ENCODE results near the gene RAD23A.
"Not testable (repeated sequence)": the region's sequence is repeated elsewhere in the genome, so short reads cannot be mapped to it uniquely, and the experiment has no call there.

RAD23A gene

DNA sequence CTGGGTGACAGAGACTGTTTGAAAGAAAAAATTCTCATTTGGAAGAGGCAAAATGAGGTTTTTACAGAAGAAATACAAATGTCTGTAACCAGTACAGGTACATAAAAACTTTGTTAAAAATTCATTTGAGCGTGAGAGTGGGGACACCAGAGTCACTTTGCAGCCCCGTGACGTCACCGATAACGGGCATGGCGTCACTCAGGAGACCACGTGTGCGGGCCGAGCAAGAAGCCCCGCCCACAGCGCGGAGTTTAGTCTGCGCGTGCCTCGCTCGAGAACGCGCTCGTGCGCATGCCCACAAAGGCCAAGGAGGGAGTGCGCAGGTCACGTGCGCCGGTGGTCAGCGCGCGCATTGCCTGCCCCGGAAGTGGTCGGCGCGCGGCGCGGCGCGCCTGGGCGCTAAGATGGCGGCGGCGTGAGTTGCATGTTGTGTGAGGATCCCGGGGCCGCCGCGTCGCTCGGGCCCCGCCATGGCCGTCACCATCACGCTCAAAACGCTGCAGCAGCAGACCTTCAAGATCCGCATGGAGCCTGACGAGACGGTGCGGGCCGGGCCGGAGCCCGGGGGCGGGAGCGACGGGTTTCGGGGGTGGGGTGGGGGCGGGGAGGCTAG, at the start of gene RAD23A:
TSS of gene RAD23A (plus strand) at position 384 of the 613 bp plus-strand sequence. CDS start at position 471, 87 bp downstream.
- peak; percentile 96 for DNase-seq (ENCODE audit: low read depth)

DNA sequence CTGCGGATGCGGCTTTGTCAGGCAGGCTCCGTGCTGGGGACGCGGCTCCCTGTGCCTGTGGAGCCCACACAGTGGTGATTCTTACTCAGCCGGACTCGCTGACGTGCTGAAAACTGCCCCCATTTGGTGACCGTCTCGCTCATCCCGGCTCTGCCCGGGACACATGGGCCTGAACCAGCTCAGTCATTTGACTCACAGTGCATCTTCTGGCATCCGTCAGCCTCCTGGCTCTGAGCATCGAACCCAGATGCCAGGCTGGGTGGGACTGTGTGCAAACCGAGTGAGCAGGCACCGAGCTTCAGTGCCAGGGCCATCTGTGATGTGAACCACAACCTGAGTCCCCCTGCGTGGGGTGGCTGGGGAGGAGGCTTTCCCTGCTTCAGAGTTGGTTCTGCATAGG, 49.2 kb upstream of the RAD23A start:
- DNase-seq (ENCODE audit: low read depth), result no peak

DNA sequence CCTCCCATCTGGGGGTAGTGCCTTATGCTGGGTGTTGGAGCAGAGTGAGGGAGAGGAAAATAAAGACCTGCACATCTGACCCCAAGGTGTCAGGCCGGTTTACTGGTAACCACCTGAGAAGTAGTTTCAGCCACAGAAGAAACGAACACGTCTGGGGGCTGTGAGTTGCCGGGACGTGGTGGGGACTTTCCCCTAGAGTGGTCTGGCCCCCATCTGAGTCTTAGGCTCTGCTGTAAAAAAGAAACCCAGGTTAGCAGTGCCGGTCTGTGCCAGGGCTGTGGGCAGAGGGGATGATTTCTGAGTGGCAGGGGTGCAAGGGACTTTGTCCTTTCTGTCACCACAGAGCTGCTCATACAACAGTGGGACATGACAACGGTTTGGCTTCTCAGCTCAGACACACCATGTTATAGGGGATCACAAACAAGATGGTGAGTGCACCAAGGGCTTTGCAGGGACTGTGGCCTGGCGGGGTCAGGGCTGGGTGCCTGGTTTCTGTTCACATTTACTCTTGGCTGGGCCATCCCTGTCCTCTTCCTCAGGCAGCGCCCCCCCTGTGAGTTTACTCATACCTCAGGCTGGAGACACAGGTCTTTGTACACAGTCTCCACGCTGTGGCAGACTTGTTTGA, 45.7 kb upstream of the RAD23A start:
- DNase-seq (ENCODE audit: low read depth), result no peak

DNA sequence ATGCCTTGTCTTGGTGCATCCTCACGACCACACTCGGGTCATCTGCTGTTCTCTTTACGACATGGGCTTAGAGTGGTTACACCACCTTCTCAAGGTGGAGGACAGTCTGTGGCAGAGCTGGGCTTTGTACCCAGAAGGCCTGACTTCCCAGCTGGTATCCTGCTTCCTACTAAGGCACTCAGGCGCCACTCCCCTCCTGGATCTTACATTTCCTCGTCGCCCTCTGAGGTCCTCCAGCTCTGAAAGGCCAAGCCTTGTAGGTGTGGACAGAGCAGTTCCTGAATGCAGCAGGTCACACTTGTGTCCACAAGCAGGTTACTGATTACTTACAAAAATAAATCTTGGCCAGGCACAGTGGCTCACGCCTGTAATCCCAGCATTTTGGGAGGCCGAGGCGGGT, 38.5 kb upstream of the RAD23A start:
- DNase-seq (ENCODE audit: low read depth), result no peak

DNA sequence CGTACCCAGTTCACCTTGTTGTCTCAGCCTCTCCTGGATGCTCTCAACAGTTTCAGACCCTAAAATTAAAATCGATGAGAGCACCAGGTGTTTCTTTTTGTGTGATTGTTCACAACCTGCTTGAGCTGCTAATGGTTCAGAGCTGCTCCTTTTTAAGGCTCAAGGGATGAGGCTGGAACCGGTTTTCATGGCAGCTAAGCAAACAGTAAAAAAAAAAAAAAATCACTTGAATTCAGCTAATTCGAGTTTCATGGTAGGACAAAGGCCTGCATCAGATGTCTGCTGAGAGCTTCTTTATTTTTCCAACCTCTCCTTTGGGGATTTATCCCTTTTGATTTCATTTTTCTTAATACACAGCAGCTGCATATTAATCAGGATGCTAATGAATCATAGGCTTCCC, 33.1 kb upstream of the RAD23A start:
- DNase-seq (ENCODE audit: low read depth), result no peak

DNA sequence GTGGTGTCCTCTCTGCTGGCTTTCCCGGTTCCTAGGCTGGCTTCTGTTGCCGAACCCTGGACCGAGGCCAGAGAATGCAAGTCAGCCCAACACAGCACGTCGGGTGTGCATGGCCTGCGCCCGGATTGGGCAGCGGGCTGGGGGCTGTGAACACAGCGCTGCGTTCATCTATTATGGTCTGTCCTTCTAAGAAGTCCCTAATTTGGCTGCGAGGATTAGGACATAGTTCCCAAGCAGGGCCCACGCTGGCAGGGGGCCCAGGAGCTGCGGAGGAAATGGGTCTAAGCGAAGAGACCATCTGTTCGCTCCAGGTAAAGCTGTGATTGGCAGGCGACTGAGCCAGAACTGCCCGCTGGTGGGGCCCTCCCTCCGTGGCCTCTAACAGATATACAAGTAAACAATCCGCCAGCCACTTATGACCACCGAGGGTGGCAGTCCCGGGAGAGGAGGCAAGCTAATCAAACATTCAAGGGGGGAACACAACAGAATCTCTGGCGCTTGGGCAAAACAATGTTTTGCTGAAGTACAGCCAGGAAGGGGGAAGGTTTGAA, 32.6 kb upstream of the RAD23A start:
- no peak for DNase-seq (ENCODE audit: low read depth)

DNA sequence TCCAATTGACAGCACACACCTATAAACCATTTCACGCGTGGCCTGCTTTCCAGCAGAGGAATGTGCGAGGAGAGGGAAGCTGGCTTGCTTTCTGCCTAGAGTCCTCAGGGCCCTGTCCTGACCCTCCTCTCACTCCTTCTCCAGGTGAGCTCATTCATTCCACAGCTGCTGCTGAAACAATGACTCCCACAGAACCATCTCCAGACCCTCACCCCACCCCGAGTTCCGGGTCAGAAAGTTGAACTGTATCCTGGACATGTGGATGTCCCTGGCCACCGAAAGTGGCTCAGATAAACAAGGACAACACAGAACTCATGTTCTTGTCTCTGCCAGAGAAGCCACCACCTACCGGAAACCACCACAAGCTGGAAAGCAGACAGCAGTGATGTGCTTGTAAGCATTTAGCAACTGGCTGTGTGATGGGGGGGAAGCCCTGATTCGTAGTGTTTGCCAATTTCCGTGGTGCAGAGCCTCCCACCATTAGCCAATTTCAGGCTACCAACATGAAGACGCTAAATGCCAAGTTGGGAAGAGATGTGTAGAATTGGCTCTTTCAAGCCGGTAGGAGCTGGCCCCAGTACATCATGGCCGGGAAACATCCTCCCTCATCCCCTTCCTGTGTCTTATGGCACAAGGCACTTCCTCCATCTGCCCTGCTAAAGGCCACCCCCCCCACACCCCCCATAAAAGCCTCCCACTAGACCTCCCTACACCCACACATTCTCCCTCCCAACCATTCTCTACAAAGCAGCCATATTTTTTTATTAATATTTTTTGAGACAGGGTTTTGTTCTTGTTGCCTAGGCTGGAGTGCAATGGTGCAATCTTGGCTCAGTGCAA, 31.6 kb upstream of the RAD23A start:
- DNase-seq (ENCODE audit: low read depth), result no peak

DNA sequence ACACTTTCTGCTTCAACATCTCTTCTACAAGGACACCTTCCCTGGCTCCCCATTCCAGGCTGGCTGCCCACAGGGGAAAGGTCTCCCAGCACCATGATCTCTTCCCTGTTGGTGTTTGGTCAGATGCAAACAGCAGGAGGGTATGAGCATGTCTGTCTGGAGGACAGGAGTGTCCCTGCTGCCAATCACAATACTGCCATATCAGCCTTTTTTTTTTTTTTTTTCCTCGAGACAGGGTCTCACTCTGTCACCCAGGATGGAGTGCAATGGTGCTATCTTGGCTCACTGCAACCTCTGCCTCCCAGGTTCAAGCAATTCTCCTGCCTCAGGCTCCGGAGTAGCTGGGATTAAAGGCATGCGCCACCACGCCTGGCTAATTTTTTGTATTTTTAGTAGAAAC, 29.8 kb upstream of the RAD23A start:
- not testable (repeated sequence) for DNase-seq (ENCODE audit: low read depth)

DNA sequence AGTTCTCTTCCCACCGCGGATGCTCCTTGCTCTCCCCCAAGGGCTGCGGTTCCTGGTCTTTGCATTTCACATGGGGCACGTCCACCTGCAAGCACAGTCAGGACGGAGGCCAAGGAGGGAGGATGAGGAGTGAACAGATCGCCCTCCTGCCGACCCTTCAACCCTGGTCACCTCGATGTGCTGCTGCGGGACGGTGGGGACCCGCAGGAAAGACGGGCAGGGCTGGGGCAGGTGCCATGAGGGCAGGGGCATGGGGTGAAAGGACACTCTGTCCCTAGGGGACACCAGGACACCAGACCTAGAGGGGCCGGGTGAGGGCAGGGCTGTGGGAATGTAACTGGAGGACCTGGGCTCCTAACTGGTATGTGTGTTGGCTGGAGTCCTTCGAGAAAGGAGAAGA, 27.4 kb upstream of the RAD23A start:
- DNase-seq (ENCODE audit: low read depth), result no peak

DNA sequence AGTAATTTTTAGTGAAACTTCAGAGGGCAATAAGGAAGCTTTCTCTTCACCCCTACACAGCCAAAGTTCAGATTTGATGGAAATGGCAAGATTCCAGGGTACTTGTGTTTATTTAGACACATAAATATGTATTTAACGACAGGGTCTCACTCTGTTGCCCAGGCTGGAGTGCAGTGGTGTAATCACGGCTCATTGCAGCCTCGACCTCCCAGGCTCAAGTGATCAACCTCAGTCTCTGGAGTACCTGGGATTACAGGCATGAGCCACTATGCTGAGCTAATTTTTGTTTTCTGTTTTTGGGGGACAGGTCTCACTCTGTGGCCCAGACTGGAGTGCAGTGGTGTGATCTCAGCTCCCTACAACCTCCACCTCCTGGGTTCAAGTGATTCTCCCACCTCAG, 24.6 kb upstream of the RAD23A start:
- no peak for DNase-seq (ENCODE audit: low read depth)

DNA sequence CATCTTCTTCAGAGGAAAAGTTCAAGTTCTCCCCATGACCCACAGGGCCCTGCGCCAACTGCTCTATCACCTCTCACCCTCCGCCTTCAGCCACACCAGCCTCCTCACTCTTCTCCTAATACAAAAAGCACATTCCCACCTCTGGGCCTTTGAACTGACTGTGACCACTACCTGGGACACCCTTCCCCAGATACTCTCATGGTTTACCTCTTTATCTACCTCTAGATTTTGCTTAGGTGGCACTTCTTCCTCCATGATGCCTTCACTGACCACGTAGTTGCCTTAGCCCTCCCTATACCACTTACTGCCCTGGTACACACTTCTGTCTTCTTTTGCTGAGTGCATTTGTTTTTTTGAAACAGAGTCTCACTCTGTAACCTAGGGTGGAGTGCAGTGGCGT, 22.7 kb upstream of the RAD23A start:
- DNase-seq (ENCODE audit: low read depth), result no peak

DNA sequence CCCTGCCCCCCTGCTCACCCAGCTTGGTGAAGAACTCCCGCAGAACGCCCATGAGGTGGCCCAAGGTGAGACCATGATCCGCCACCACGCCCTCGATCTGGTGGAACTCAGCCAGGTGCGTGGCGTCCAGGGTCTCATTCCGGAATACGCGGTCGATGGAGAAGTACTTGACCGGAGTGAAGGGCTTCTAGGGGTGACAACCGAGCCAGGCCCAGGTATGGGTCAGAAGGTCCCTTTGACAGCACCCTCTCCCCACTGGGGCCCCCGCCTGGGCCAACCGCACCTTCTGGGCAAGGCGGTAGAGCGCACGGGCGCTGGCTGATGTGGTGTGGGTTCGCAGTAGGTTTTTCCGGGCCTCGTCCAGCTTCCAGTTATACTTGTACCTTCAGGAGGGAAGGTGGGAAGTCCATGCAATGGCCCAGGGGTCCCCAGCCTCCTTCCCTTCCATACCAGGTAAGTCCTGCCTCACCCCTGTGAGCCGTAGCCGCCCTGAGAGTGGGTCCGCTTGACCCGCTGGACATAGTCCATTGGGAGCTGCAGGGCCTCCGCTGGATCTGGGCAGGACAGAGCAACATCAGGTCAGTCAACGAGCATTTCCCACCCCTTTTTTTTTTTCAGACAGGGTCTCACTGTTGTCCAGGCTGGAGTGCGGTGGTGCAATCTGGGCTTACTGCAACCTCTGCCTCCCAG, 20.9 kb upstream of the RAD23A start:
- no peak for DNase-seq (ENCODE audit: low read depth)

DNA sequence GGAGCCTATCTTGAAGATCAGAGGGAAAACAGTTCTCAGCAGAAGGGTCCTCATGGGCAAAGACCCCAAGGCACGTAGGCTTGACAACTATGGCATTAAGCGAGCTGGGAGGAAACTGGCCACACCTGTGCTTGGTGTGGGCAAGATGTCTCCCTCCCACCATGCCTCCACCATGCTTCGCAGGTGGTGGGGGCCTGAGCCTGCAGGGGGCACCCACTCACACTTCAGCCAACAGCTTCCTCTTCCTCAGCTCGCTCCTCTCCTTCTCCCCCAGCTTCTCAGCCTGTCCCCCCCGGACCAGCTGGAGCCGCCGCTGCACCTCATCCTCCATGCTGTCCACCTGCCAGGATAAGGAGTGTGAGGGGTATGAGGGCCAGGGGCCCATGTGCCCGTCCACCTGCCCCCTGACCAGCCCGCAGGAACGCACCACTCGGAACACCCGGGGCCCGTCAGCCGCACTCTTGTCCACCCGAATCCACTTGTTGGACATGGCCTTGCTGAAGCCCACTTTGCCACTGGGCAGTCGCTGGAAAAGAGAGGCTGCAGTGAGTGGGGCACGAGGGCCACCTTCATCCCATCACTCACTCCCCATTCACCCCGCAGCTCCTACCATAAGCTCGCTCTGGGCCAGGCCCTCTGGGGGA, 15.5 kb upstream of the RAD23A start:
- no peak for DNase-seq (ENCODE audit: low read depth)

DNA sequence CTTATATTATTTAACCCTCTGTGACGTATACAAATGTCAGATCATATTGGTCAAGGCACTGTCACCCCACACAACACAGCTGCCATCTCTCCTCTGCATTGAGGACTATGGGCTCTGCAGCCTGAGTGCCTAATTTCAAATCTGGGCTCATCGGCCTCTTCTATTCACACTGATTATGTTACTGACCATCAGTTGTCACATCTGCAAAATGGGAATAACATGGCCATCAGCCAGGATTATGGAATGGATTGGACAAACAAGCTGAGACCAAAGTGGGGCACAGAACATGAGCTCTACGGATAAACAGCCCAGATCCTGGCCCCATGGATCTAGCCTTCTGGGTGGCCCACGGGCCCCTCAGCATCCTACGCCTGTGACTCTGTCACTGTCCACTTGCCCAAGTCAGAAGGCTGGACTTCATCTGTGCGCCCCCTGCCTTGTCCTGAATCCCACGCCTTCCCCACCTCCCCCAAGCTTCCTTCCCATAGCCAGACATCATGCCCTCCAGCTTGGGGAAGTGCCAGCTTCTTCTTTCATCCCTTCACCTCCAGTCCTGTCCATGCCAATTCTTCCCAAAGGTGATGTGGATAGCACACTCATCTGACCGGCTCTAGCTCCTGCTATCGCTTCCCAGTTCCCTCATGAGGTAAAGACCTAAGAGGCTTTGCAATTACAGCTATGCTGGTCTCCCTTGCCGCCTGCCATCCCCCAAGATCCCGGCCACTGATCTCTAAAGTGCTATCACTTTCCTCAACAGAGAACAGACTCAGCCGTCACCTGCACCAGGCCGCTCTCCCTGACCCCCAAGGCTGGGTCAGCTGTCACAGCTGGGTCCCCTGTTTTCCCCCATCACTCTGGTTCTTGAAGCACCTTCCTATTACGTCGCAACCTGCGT, 13.0 kb upstream of the RAD23A start:
- no peak for DNase-seq (ENCODE audit: low read depth)

DNA sequence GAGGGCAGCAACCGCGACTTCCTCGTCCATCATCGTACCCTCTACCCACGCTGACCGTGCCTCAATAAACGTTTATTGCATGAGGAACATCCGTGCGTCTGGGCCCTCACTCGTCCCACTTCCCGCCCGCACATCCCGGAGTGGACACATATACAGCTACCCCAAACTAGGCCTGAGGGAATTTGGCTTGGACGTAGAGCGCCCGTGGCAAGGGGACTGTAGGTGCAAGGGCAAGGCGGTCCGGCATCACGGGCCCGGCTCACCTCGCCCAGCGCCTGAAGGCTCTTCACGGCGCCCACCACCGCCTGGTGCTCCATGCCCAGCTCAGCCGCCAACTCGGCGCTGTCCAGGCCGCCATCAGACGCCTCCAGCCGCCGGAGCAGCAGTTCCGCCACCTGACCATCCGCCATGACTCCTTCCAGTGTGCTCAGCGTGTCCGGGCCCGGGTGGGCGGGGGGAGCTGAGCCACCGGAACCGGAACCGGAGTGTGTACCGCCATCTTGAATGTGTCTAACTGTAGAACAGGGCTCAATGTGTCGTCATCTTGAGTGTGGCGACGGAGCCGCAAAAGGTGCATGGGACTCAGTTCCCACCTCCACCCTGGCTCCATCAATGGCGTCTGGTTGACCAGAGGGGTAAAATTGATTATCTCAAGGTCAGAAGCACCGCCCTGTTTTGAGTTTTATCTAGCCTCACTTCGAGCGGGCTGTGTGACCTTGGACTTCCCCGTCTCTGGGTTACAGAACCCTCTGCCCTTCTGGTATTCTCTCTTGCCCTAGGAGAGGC, 12.2 kb upstream of the RAD23A start, which contains the start of gene FARSA:
TSS of gene FARSA (minus strand) at position 425 of the 786 bp plus-strand sequence. CDS start at position 410, 15 bp downstream.
- peak; percentile 84 for DNase-seq (ENCODE audit: low read depth)

DNA sequence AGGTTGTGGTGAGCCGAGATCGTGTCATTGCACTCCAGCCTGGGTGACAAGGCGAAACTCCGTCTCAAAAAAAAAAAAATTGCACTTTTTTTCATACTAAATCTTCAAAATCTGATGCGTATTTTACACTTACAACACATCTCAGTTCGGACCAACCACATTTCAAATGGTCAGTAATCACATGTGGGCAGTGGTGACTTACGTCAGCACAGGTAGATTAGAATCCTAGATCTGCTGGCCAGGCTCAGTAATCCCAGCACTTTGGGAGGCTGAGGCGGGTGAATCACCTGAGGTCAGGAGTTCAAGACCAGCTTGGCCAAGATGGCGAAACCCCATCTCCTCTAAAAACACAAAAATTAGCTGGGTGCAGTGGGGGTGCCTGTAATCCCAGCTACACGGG, 10.6 kb upstream of the RAD23A start:
- no peak for DNase-seq (ENCODE audit: low read depth)

DNA sequence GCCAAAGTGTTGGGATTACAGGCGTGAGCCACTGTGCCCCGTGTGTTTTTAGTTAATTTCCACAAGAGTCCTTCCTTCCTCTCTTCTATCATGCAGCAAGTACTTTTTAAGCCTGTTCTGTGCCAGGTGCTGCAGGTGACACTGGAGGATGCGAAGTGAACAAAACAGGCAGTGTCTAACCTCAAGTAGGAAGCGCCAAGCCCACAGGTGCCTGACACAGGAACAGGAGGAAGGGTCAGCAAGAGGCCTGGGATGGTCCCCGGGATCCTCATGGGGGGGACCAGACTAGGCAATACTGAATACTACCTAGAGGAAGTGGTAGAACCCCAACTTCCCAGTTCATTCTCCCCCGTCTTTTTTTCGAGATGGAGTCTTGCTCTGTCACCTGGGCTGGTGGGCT, 9.1 kb upstream of the RAD23A start:
- no peak for DNase-seq (ENCODE audit: low read depth)

DNA sequence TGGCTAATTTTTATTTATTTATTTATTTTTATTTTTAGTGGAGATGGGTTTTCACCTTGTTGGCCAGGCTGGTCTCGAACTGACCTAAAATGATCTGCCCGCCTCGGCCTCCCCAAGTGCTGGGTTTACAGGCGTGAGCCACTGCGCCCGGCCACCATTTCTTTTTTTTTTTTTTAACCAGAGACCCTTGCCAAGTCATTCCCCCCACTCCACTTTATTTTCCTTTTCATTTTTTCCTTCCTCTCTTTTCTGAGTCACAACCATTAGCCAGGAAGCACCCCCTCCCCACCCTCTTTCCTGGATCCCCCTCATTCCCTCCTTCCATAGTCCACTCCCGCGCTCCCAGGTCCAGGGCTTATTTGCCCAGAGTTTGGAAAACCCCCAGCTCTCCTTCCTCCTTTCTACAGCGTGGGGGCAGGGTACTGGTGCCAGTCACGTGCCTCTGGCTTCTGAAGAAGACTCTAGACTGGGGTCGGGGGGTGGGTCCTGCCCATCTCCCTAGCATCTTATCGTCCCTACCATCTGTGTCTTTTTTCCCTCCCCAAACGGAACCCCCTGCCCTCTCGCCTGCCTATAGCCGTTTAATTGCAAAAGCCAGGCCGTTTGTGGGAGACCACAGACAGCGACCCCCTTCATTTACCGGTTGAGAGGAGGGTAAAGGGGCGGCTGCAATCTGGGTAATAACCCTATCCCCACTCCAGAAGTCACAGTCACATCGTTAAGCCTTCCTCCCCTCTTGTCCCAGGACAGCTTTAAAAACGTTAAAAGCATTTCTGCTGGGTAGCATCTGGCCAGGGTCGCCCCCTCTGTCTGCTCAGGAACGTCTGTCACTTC, 8.4 kb upstream of the RAD23A start:
- no peak for DNase-seq (ENCODE audit: low read depth)

All from T-helper 22 cell (primary cell).